KOPT-K1 (cell line): ENCODE results near the gene ZDHHC7.
"Not testable (repeated sequence)": the region's sequence is repeated elsewhere in the genome, so short reads cannot be mapped to it uniquely, and the experiment has no call there.

Experiments used
- H3K27ac ChIP-seq: fragments of 200-600 bp; sonication (generic); 2 replicates; pipeline ENCODE4 v1.5.1; 2016; ENCODE audit warnings: antibody characterized with exemption, mild to moderate bottlenecking, low read depth, low read length; ENCODE audit not compliant: poor library complexity, severe bottlenecking
- H3K36me3 ChIP-seq: fragments of 200-600 bp; sonication (generic); 2 replicates; pipeline ENCODE4 v1.5.1; 2017; ENCODE audit warnings: antibody characterized with exemption, mild to moderate bottlenecking, low read length, moderate library complexity; ENCODE audit not compliant: insufficient read depth
- H3K9me3 ChIP-seq: fragments of 200-600 bp; sonication (generic); 2 replicates; pipeline ENCODE4 v1.5.1; 2017; ENCODE audit warnings: antibody characterized with exemption, low read length, mild to moderate bottlenecking; ENCODE audit not compliant: insufficient read depth, poor library complexity, severe bottlenecking

ZDHHC7 gene

GRCh38 chr16:85033171-85033570 lies 21.8 kb upstream of the ZDHHC7 start:
- no peaks in the 10 kb centered on the region for H3K36me3 ChIP-seq
- H3K9me3 ChIP-seq: no peaks in the 10 kb centered on the region
- no peak overlapping the region for H3K27ac ChIP-seq

GRCh38 chr16:85032187-85032586 lies 20.9 kb upstream of the ZDHHC7 start:
- not testable (repeated sequence) for H3K27ac ChIP-seq, H3K36me3 ChIP-seq, H3K9me3 ChIP-seq

GRCh38 chr16:85031451-85031850 lies 20.1 kb upstream of the ZDHHC7 start:
- Histone ChIP-seq H3K36me3 (no peaks in the 10 kb centered on the region), H3K9me3 (no peaks in the 10 kb centered on the region), H3K27ac (no peak overlapping the region)

GRCh38 chr16:85029981-85030401 lies 18.7 kb upstream of the ZDHHC7 start:
- Histone ChIP-seq H3K9me3 (no peaks in the 10 kb centered on the region), H3K36me3 (no peaks in the 10 kb centered on the region), H3K27ac (no peak overlapping the region)

GRCh38 chr16:85029408-85029784 lies 18.1 kb upstream of the ZDHHC7 start:
- no peak overlapping the region for H3K27ac ChIP-seq
- no peaks in the 10 kb centered on the region for H3K9me3 ChIP-seq
- H3K36me3 ChIP-seq: no peaks in the 10 kb centered on the region

GRCh38 chr16:85028685-85029407 lies 17.5 kb upstream of the ZDHHC7 start:
- Histone ChIP-seq H3K27ac (no peak overlapping the region), H3K36me3 (no peaks in the 10 kb centered on the region), H3K9me3 (no peaks in the 10 kb centered on the region)

GRCh38 chr16:85027958-85028684 lies 16.8 kb upstream of the ZDHHC7 start:
- Histone ChIP-seq H3K27ac (peak overlapping the region; percentile 52), H3K9me3 (no peaks in the 10 kb centered on the region), H3K36me3 (no peaks in the 10 kb centered on the region)

- H3K27ac ChIP-seq: peak within 1 kb of the TSS; percentile 52
- no peaks in the 10 kb centered on the region for H3K36me3 ChIP-seq
- no peaks in the 10 kb centered on the region for H3K9me3 ChIP-seq
Observed at GRCh38 chr16:85027349-85027957, 16.1 kb upstream of the ZDHHC7 start, which contains the start of gene KIAA0513. KIAA0513 (plus strand) TSS chr16:85027795; CDS start chr16:85067072, 39,277 bp downstream.

- Histone ChIP-seq H3K9me3 (no peaks in the 10 kb centered on the region), H3K36me3 (no peaks in the 10 kb centered on the region), H3K27ac (no peak overlapping the region)
Observed at GRCh38 chr16:85026703-85027102, 15.4 kb upstream of the ZDHHC7 start.

- H3K27ac ChIP-seq: no peak overlapping the region
- H3K9me3 ChIP-seq: no peaks in the 10 kb centered on the region
- no peaks in the 10 kb centered on the region for H3K36me3 ChIP-seq
Observed at GRCh38 chr16:85025781-85026653, 14.7 kb upstream of the ZDHHC7 start.

- H3K36me3 ChIP-seq: no peaks in the 10 kb centered on the region
- H3K9me3 ChIP-seq: no peaks in the 10 kb centered on the region
- H3K27ac ChIP-seq: no peak overlapping the region
Observed at GRCh38 chr16:85019659-85020245, 8.4 kb upstream of the ZDHHC7 start.

- Histone ChIP-seq H3K27ac (no peak overlapping the region), H3K9me3 (no peaks in the 10 kb centered on the region), H3K36me3 (no peaks in the 10 kb centered on the region)
Observed at GRCh38 chr16:85018529-85019236, 7.3 kb upstream of the ZDHHC7 start.

- H3K36me3 ChIP-seq: no peaks in the 10 kb centered on the region
- H3K9me3 ChIP-seq: no peaks in the 10 kb centered on the region
- H3K27ac ChIP-seq: no peak overlapping the region
Observed at GRCh38 chr16:85017633-85018032, 6.3 kb upstream of the ZDHHC7 start.

GRCh38 chr16:85017151-85017550 lies 5.8 kb upstream of the ZDHHC7 start:
- H3K9me3 ChIP-seq: no peaks in the 10 kb centered on the region
- no peak overlapping the region for H3K27ac ChIP-seq
- H3K36me3 ChIP-seq: no peaks in the 10 kb centered on the region
